ENCODE measurements around the gene HBG1.

The HBG1 gene

DNA sequence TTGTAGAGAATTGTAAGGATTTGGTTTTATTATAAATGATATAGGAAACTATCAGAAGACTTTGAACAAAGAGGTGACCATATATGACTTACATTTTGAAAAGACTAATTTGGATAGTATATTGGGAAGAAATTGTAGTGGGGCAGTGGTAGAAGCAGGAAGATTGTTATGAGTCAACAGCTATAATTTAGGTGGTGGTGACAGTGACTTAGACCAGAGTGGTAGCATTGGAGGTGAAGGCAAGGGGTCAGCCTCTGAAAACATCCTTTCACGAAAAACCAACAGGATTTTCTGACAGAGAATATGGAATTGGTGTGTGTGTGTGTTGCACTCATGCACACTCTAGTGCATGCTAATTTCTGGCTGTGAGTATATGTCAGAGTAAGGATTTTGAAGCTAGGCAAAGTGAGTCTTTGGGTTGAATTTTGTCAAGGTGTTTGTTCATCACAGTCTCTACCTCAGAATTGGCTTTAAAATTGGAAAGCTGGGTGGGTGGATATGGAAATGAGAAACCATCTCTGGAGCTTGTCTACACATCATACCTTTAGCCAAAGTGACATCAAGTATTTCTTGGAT, 28.2 kb upstream of the HBG1 start:
- Histone ChIP-seq H3K9me3 (ENCODE audit: insufficient read depth, low read depth, low read length) (no peaks in the 10 kb centered on the region), H2BK12ac (ENCODE audit: low read length) (no peak overlapping the region), H3K4me2 (ENCODE audit: low read length) (no peak overlapping the region), H3K4me1 (ENCODE audit: control insufficient read depth in 1 of 2, insufficient read depth in 2 of 2, low read length in 2 of 2) (no peaks in the 10 kb centered on the region), H3K27me3 (ENCODE audit: insufficient read depth, low read length) (no peaks in the 10 kb centered on the region), H3K4ac (ENCODE audit: low read depth, low read length) (no peak overlapping the region), H3K23ac (ENCODE audit: low read length) (no peak overlapping the region), H3K79me2 (ENCODE audit: control insufficient read depth, insufficient read depth, low read length, poor library complexity) (no peaks in the 10 kb centered on the region), H2AFZ (ENCODE audit: insufficient read depth, low read length, poor library complexity) (no peak overlapping the region), H3K4me3 (ENCODE audit: low read depth, low read length) (no peak overlapping the region), H3K9ac (ENCODE audit: low read length) (no peak overlapping the region), H2BK120ac (ENCODE audit: insufficient read depth, low read length, poor library complexity) (no peak overlapping the region), H3K79me1 (ENCODE audit: low read length) (no peaks in the 10 kb centered on the region), H4K8ac (ENCODE audit: low read depth, low read length) (no peak overlapping the region), H3K36me3 (ENCODE audit: control insufficient read depth in 1 of 2, insufficient read depth in 2 of 2, low read length in 2 of 2) (no peaks in the 10 kb centered on the region), H3K27ac (ENCODE audit: low read depth, low read length) (no peak overlapping the region), H3K18ac (ENCODE audit: low read length) (no peak overlapping the region), H4K91ac (ENCODE audit: low read depth, low read length) (no peak overlapping the region), H4K12ac (ENCODE audit: low read depth, low read length) (no peak overlapping the region), H2BK5ac (ENCODE audit: low read depth, low read length, poor library complexity) (no peak overlapping the region), H3K14ac (ENCODE audit: low read length) (no peak overlapping the region), H2AK5ac (ENCODE audit: low read length) (no peak overlapping the region)
- no peak for DNase-seq
- no CpG with 5 or more reads among the region's 1 CpG for WGBS (ENCODE audit: extremely low coverage, insufficient coverage, insufficient read length)

DNA sequence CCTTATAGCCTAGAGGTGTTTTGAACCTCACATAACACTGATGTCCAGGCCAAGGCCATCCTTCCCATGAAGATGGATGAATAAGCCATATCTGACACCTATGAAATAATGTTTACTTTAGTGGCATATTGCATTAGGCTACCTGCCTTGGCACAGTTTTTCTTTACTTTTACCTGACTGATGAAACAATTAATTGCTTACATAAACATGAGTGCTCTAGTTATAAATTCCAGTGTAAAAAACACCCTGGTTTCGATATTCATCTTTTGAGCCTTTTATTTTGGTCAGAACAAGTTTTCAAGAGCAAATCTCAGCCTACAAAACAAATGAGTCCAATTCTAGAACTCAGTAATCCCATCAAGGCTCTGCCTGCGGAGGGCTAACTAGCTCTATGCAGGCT, 27.0 kb upstream of the HBG1 start:
- H3K23ac ChIP-seq (ENCODE audit: low read length), result no peak overlapping the region
- H3K9ac ChIP-seq (ENCODE audit: low read length), result no peak overlapping the region
- no peak overlapping the region for H2AK5ac ChIP-seq (ENCODE audit: low read length)
- H2BK12ac ChIP-seq (ENCODE audit: low read length), result no peak overlapping the region
- H3K79me1 ChIP-seq (ENCODE audit: low read length), result no peaks in the 10 kb centered on the region
- WGBS (ENCODE audit: extremely low coverage, insufficient coverage, insufficient read length), result no CpG with 5 or more reads among the region's 2 CpGs
- H3K14ac ChIP-seq (ENCODE audit: low read length), result no peak overlapping the region
- no peak overlapping the region for H3K18ac ChIP-seq (ENCODE audit: low read length)
- no peaks in the 10 kb centered on the region for H3K9me3 ChIP-seq (ENCODE audit: insufficient read depth, low read depth, low read length)
- no peak overlapping the region for H4K91ac ChIP-seq (ENCODE audit: low read depth, low read length)
- no peak overlapping the region for H3K27ac ChIP-seq (ENCODE audit: low read depth, low read length)
- no peaks in the 10 kb centered on the region for H3K79me2 ChIP-seq (ENCODE audit: control insufficient read depth, insufficient read depth, low read length, poor library complexity)
- H3K4me3 ChIP-seq (ENCODE audit: low read depth, low read length), result no peak overlapping the region
- no peaks in the 10 kb centered on the region for H3K27me3 ChIP-seq (ENCODE audit: insufficient read depth, low read length)
- H3K4me1 ChIP-seq (ENCODE audit: control insufficient read depth in 1 of 2, insufficient read depth in 2 of 2, low read length in 2 of 2), result no peaks in the 10 kb centered on the region
- H3K4me2 ChIP-seq (ENCODE audit: low read length), result no peak overlapping the region
- no peak overlapping the region for H2AFZ ChIP-seq (ENCODE audit: insufficient read depth, low read length, poor library complexity)
- no peak overlapping the region for H3K4ac ChIP-seq (ENCODE audit: low read depth, low read length)
- H4K8ac ChIP-seq (ENCODE audit: low read depth, low read length), result no peak overlapping the region
- no peak overlapping the region for H4K12ac ChIP-seq (ENCODE audit: low read depth, low read length)
- H3K36me3 ChIP-seq (ENCODE audit: control insufficient read depth in 1 of 2, insufficient read depth in 2 of 2, low read length in 2 of 2), result no peaks in the 10 kb centered on the region
- H2BK120ac ChIP-seq (ENCODE audit: insufficient read depth, low read length, poor library complexity), result no peak overlapping the region
- no peak overlapping the region for H2BK5ac ChIP-seq (ENCODE audit: low read depth, low read length, poor library complexity)
- DNase-seq, result no peak

DNA sequence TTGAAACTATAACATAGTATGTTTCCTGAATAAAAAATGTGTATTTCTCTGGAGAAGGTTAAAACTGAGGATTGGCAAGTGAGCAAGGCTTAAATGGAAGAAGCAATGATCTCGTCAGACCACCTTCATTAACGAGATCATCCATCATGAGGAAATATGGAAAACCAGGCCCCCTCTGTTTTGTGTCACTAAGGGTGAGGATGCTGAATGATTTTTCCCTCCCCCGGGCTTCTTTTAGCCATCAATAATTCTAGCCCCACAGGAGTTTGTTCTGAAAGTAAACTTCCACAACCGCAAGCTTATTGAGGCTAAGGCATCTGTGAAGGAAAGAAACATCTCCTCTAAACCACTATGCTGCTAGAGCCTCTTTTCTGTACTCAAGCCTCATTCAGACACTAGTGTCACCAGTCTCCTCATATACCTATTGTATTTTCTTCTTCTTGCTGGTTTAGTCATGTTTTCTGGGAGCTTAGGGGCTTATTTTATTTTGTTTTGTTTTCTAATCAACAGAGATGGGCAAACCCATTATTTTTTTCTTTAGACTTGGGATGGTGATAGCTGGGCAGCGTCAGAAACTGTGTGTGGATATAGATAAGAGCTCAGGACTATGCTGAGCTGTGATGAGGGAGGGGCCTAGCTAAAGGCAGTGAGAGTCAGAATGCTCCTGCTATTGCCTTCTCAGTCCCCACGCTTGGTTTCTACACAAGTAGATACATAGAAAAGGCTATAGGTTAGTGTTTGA, 25.9 kb upstream of the HBG1 start:
- Histone ChIP-seq H3K27ac (ENCODE audit: low read depth, low read length) (no peak overlapping the region), H4K12ac (ENCODE audit: low read depth, low read length) (no peak overlapping the region), H3K14ac (ENCODE audit: low read length) (no peak overlapping the region), H3K23ac (ENCODE audit: low read length) (no peak overlapping the region), H3K4me2 (ENCODE audit: low read length) (no peak overlapping the region), H3K4me3 (ENCODE audit: low read depth, low read length) (no peak overlapping the region), H3K79me1 (ENCODE audit: low read length) (no peaks in the 10 kb centered on the region), H3K9me3 (ENCODE audit: insufficient read depth, low read depth, low read length) (no peaks in the 10 kb centered on the region), H3K9ac (ENCODE audit: low read length) (no peak overlapping the region), H4K8ac (ENCODE audit: low read depth, low read length) (no peak overlapping the region), H2AK5ac (ENCODE audit: low read length) (no peak overlapping the region), H3K27me3 (ENCODE audit: insufficient read depth, low read length) (no peaks in the 10 kb centered on the region), H2AFZ (ENCODE audit: insufficient read depth, low read length, poor library complexity) (no peak overlapping the region), H3K4ac (ENCODE audit: low read depth, low read length) (no peak overlapping the region), H2BK5ac (ENCODE audit: low read depth, low read length, poor library complexity) (no peak overlapping the region), H3K18ac (ENCODE audit: low read length) (no peak overlapping the region), H3K4me1 (ENCODE audit: control insufficient read depth in 1 of 2, insufficient read depth in 2 of 2, low read length in 2 of 2) (no peaks in the 10 kb centered on the region), H4K91ac (ENCODE audit: low read depth, low read length) (no peak overlapping the region), H3K79me2 (ENCODE audit: control insufficient read depth, insufficient read depth, low read length, poor library complexity) (no peaks in the 10 kb centered on the region), H2BK120ac (ENCODE audit: insufficient read depth, low read length, poor library complexity) (no peak overlapping the region), H2BK12ac (ENCODE audit: low read length) (no peak overlapping the region), H3K36me3 (ENCODE audit: control insufficient read depth in 1 of 2, insufficient read depth in 2 of 2, low read length in 2 of 2) (no peaks in the 10 kb centered on the region)
- DNase-seq, result no peak
- no CpG with 5 or more reads among the region's 6 CpGs for WGBS (ENCODE audit: extremely low coverage, insufficient coverage, insufficient read length)

DNA sequence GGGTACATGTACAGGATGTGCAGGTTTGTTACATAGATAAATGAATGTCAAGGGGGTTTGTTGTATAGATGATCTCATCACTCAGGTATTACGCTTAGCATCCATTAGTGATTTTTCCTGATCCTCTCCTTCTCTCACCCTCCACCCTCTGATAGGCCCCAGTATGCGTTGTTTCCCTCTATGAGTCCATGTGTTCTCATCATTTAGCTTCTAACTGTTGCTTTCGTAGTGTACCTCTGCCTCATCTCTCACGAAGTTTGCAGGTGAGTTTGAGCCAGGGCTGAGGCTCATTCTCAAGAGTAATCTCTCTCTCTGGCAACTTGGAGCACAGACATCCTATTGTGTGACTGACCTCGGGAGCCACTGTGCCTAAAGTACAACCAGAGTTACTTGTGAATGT, 24.7 kb upstream of the HBG1 start:
- Histone ChIP-seq H2AK5ac (ENCODE audit: low read length) (no peak overlapping the region), H3K23ac (ENCODE audit: low read length) (no peak overlapping the region), H3K9me3 (ENCODE audit: insufficient read depth, low read depth, low read length) (no peaks in the 10 kb centered on the region), H3K4me1 (ENCODE audit: control insufficient read depth in 1 of 2, insufficient read depth in 2 of 2, low read length in 2 of 2) (no peaks in the 10 kb centered on the region), H3K36me3 (ENCODE audit: control insufficient read depth in 1 of 2, insufficient read depth in 2 of 2, low read length in 2 of 2) (no peaks in the 10 kb centered on the region), H3K27me3 (ENCODE audit: insufficient read depth, low read length) (no peaks in the 10 kb centered on the region), H2BK5ac (ENCODE audit: low read depth, low read length, poor library complexity) (no peak overlapping the region), H3K18ac (ENCODE audit: low read length) (no peak overlapping the region), H3K4me2 (ENCODE audit: low read length) (no peak overlapping the region), H2BK120ac (ENCODE audit: insufficient read depth, low read length, poor library complexity) (no peak overlapping the region), H3K79me1 (ENCODE audit: low read length) (no peaks in the 10 kb centered on the region), H3K4ac (ENCODE audit: low read depth, low read length) (no peak overlapping the region), H4K8ac (ENCODE audit: low read depth, low read length) (no peak overlapping the region), H4K12ac (ENCODE audit: low read depth, low read length) (no peak overlapping the region), H3K14ac (ENCODE audit: low read length) (no peak overlapping the region), H3K27ac (ENCODE audit: low read depth, low read length) (no peak overlapping the region), H3K9ac (ENCODE audit: low read length) (no peak overlapping the region), H3K4me3 (ENCODE audit: low read depth, low read length) (no peak overlapping the region), H2BK12ac (ENCODE audit: low read length) (no peak overlapping the region), H4K91ac (ENCODE audit: low read depth, low read length) (no peak overlapping the region), H3K79me2 (ENCODE audit: control insufficient read depth, insufficient read depth, low read length, poor library complexity) (no peaks in the 10 kb centered on the region), H2AFZ (ENCODE audit: insufficient read depth, low read length, poor library complexity) (no peak overlapping the region)
- no CpG with 5 or more reads among the region's 5 CpGs for WGBS (ENCODE audit: extremely low coverage, insufficient coverage, insufficient read length)
- no peak for DNase-seq

All from trophoblast cell (in vitro differentiated cells and primary cell).